Skin epidermis (tissue), 12 donors: Measurements from ENCODE around the gene SLC25A10.

ENCODE experiments used
- H3K27ac ChIP-seq, 21 experiments: fragments of 200-600 bp; sonication (generic) in 11 of 21; one replicate each; pipeline ENCODE4 v1.5.0; 2020; ENCODE audit warnings: mild to moderate bottlenecking in 3 of 21, inconsistent platforms in 2 of 21, moderate library complexity in 2 of 21
- H3K4me3 ChIP-seq, 7 experiments: fragments of 200-600 bp; sonication (generic) in 2 of 7; one replicate each; pipeline ENCODE4 v1.5.0; 2020; ENCODE audit warnings: inconsistent platforms in 2 of 7, mild to moderate bottlenecking in 2 of 7, moderate library complexity in 1 of 7

SLC25A10 gene

GRCh38 chr17:81684442-81684911 lies 27.6 kb upstream of the SLC25A10 start:
- peak overlapping the region; percentile 84 to 99 (median 95) for H3K27ac ChIP-seq
- peak overlapping the region; percentile 59 to 100 (median 96) for H3K4me3 ChIP-seq

- H3K4me3 ChIP-seq: peak overlapping the region; percentile 59 to 100 (median 96)
Measured at GRCh38 chr17:81685108-81685507, 27.0 kb upstream of the SLC25A10 start.

GRCh38 chr17:81686614-81687013 lies 25.5 kb upstream of the SLC25A10 start:
- H3K27ac ChIP-seq: no peak overlapping the region
- no peak overlapping the region for H3K4me3 ChIP-seq

More at GRCh38 chr17:81685108-81685507, 27.0 kb upstream of the SLC25A10 start:
- H3K27ac ChIP-seq: peak overlapping the region in 19 of 21 experiments; percentile 88 to 99 (median 95)

- Histone ChIP-seq H3K4me3 (no peak overlapping the region), H3K27ac (peak overlapping the region in 2 of 21 experiments; percentile 11 to 19)
Measured at GRCh38 chr17:81687770-81688541, 24.1 kb upstream of the SLC25A10 start.

GRCh38 chr17:81688616-81689015 lies 23.5 kb upstream of the SLC25A10 start:
- no peak overlapping the region for H3K4me3 ChIP-seq
- H3K27ac ChIP-seq: peak overlapping the region in 3 of 21 experiments; percentile 10 to 25 (median 19)

GRCh38 chr17:81690066-81690465 lies 22.0 kb upstream of the SLC25A10 start:
- Histone ChIP-seq H3K27ac (no peak overlapping the region), H3K4me3 (no peak overlapping the region)

GRCh38 chr17:81690549-81690948 lies 21.5 kb upstream of the SLC25A10 start:
- Histone ChIP-seq H3K27ac (no peak overlapping the region), H3K4me3 (no peak overlapping the region)

- Histone ChIP-seq H3K4me3 (no peak overlapping the region), H3K27ac (no peak overlapping the region)
Measured at GRCh38 chr17:81691196-81691595, 20.9 kb upstream of the SLC25A10 start.

- Histone ChIP-seq H3K4me3 (no peak overlapping the region), H3K27ac (no peak overlapping the region)
Measured at GRCh38 chr17:81691608-81692007, 20.5 kb upstream of the SLC25A10 start.

GRCh38 chr17:81693509-81694210 lies 18.4 kb upstream of the SLC25A10 start:
- no peak overlapping the region for H3K27ac ChIP-seq
- H3K4me3 ChIP-seq: no peak overlapping the region

GRCh38 chr17:81694810-81695209 lies 17.3 kb upstream of the SLC25A10 start:
- Histone ChIP-seq H3K4me3 (no peak overlapping the region), H3K27ac (no peak overlapping the region)

GRCh38 chr17:81695211-81695610 lies 16.9 kb upstream of the SLC25A10 start:
- no peak overlapping the region for H3K4me3 ChIP-seq
- H3K27ac ChIP-seq: no peak overlapping the region

- H3K4me3 ChIP-seq: no peak overlapping the region
- no peak overlapping the region for H3K27ac ChIP-seq
Measured at GRCh38 chr17:81695801-81696200, 16.3 kb upstream of the SLC25A10 start.

GRCh38 chr17:81696218-81696941 lies 15.7 kb upstream of the SLC25A10 start:
- Histone ChIP-seq H3K27ac (no peak overlapping the region), H3K4me3 (no peak overlapping the region)

GRCh38 chr17:81697261-81698044 lies 14.6 kb upstream of the SLC25A10 start:
- Histone ChIP-seq H3K27ac (no peak overlapping the region), H3K4me3 (no peak overlapping the region)

GRCh38 chr17:81700353-81701287 lies 11.5 kb upstream of the SLC25A10 start:
- H3K27ac ChIP-seq: no peak overlapping the region
- H3K4me3 ChIP-seq: no peak overlapping the region

GRCh38 chr17:81701288-81702071 lies 10.6 kb upstream of the SLC25A10 start:
- Histone ChIP-seq H3K27ac (peak overlapping the region in 6 of 21 experiments; percentile 12 to 98 (median 96)), H3K4me3 (peak overlapping the region in 4 of 7 experiments; percentile 4 to 96 (median 84))
